SH-SY5Y (cell line): ENCODE measurements around the gene SLC16A13.

Experiments
- GATA2 ChIP-seq: IDR thresholded peaks from 2 replicates; pipeline ENCODE4 v1.6.1; 2011; ENCODE audit warnings: mild to moderate bottlenecking, low read depth, low read length
- GATA3 ChIP-seq: IDR thresholded peaks from 2 replicates; pipeline ENCODE4 v1.6.1; 2011; ENCODE audit warnings: low read depth, mild to moderate bottlenecking, low read length, moderate library complexity

Gene SLC16A13

DNA sequence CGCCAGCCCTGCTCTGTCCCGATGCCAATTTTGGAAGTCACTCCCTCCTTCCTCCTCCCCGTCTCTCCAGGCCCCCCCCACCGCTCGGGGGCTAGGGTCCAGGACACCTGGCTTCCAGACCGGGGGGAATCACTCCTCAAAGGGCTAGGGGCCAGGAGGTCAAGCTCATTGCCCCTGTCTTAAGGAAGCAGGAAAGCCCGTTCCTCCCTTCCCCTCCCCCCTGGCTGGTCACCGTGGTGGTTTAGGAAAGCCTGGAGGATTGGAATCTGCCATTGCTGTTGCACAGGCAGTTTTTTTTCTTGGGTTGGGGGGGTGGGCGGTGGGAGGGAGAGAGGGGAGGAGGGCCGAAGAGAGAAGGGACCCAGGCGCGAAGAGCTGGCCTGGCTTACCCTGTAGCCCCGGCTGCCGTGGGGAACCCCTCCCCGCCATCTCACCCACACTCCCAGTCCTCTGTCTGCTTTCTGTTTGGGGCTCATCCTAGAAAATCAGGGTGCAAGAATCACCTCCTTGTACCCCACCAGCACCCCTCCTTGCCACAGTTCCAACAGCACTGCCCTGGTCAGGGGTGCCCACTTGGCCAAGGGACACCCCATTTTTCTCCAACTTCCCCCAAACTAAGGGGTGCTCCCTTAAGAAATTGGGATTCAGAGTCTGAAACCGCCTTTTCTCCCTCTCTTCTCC lies 15.8 kb upstream of the SLC16A13 start:
- TF ChIP-seq GATA3 (no peak), GATA2 (no peak)

DNA sequence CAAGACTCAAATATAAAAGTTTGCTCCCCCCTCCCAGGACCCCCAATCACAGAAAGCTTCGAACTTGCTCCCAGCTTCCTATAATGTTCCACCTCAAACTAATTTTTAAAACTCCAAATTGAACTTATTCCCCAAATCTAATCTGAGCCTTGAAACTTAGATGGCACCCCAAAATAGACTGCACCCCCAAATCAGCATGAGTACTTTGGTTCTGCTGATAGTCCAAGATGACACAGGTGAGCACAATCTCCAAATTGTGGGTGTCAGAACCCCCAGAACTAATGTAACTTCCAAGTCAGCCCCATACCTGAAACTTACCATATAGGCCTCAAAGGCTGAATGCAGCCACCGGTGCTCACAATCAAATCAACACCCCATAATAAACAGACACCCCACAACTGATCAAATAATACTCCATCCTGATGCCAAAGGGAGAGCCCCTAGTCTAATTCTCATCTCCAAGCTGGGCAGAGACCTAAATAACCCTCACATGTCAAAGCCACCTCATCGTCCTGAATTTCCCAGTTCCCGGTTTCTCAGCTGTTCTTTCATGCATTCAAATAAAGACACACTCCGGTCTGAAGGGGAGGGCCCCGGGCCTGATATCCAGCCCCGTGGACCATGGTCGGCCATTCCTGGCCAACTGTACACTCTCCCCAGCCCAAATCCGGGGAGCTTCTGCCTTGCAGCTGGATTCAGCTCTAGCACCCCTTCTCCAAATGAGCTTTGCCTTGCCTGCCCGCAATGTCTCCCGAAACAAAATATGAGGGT lies 14.7 kb upstream of the SLC16A13 start:
- TF ChIP-seq GATA3, result no peak

DNA sequence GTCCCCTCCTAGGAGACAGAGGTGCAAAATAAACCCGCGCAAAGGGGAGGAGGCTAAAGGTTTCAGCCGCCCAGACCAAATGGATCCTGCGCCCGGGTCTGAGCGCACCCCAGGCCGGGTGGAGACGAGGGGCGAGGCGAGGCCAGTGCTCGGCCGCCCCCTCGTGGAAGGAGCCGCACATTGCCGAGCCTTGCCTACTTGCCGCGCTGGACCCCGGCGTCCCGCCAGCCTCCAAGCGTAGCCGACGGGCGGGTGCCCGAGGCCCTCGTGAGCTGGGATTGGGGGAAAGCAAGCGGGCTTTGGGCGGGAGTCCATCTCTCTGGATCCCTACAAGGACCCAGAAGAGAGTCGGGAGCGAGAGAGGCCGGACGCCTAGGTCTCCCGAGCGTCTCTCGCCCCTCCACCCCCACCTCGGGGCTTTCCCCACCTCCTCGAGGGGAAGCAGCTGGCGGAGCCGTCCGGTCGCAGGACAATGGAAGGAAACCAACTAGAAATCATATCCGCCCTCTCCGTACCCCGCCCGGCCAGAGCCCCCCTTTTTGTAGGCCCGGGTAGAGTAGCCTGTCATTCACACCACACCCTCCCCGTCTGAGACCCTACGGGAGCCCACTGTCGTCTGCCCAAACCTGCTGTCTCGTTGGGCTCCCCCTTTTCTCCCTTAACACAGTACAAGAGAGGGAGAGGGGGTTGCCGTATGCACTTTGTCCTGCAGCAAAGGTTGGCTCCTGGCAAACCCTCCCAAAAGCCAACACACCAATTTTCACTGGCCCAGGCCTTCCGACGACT lies 13.6 kb upstream of the SLC16A13 start:
- TF ChIP-seq GATA3 (no peak), GATA2 (no peak)

DNA sequence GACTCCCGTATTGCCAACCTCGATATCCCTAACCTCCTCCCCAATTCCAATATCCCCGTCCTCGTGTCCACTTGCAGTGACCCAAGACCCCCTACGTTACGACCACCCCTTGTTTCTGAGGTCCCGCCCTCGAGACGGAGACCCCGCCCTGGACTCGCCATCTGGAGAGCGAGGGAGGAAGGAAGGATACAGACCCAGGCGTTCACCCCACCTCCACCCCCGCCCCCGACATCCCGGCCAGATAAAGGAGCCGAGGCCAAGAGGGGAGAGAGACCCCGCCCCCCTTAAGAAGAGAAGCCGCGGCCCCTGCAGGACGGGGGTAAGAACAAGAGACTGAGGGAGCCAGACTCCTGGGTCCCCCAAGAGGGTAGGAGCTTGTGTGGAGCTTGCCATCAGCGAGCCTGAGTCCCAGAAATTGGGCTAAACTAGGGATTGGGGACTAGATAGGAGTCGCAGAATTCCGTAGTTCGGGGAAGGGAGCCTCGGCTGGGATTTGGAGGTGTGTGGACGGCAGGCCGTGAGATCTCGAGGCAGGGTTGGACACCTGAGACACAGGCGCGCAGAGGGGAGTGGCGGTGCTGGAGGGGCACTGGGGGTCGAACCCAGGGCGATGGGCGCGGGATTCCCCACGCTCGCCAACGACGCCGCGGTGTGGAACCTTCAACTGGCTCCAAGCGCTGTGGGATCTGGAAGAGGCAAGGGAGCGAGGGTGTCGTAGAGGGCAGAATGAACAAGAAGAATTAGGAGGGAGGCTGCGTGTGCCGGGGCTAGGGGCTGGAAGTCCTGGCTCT lies 12.8 kb upstream of the SLC16A13 start, which contains the start of gene BCL6B:
TSS of gene BCL6B (plus strand) at position 270 of the 791 bp plus-strand sequence. CDS start 622 bp downstream, outside the sequence.
- TF ChIP-seq GATA3 (no peak), GATA2 (no peak)

DNA sequence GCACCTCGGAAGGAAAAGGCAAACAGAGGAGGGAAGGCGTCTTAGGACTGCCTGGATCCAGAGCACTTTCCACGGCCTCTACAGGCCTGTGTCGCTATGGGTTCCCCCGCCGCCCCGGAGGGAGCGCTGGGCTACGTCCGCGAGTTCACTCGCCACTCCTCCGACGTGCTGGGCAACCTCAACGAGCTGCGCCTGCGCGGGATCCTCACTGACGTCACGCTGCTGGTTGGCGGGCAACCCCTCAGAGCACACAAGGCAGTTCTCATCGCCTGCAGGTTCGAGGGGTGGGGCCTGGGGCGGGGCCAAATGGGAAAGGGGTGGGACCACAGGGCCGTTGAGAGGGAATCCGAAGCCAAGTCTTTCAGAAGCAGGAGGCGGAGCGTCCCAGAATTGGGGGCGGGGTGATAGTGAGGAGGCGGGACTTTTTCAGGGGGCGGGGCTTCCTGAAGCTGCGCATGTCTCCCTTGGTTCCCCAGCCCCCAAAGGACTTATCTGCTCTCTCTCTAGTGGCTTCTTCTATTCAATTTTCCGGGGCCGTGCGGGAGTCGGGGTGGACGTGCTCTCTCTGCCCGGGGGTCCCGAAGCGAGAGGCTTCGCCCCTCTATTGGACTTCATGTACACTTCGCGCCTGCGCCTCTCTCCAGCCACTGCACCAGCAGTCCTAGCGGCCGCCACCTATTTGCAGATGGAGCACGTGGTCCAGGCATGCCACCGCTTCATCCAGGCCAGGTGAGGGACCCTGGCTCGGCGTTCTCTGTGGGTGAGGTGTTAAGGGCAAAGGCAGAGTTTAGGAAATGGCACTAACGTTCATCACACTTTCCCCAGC lies 12.0 kb upstream of the SLC16A13 start:
- TF ChIP-seq GATA2 (no peak), GATA3 (no peak)

DNA sequence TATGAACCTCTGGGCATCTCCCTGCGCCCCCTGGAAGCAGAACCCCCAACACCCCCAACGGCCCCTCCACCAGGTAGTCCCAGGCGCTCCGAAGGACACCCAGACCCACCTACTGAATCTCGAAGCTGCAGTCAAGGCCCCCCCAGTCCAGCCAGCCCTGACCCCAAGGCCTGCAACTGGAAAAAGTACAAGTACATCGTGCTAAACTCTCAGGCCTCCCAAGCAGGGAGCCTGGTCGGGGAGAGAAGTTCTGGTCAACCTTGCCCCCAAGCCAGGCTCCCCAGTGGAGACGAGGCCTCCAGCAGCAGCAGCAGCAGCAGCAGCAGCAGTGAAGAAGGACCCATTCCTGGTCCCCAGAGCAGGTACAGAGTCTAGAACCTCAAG lies 11.4 kb upstream of the SLC16A13 start:
- TF ChIP-seq GATA3, result no peak
- TF ChIP-seq GATA2, result no peak

DNA sequence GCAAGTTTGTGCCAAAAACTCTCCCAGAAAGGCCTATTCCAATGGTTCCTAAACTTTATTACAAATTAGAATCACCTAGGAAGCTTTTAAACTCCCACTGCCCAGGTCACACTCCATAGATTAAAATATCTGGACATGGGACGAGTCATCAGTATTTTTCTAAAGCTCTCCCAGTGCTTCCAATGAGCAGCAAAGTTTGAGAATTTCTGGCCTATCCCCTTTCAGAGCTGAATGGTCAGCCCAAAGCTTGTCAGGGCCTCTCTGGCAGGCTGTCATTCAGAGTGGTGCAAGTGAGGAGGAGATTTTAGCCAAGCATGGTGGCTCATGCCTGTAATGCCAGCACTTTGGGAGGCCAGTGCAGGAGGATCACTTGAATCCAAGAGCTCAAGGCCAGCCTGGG lies 10.6 kb upstream of the SLC16A13 start:
- TF ChIP-seq GATA3, result no peak
- no peak for TF ChIP-seq GATA2

DNA sequence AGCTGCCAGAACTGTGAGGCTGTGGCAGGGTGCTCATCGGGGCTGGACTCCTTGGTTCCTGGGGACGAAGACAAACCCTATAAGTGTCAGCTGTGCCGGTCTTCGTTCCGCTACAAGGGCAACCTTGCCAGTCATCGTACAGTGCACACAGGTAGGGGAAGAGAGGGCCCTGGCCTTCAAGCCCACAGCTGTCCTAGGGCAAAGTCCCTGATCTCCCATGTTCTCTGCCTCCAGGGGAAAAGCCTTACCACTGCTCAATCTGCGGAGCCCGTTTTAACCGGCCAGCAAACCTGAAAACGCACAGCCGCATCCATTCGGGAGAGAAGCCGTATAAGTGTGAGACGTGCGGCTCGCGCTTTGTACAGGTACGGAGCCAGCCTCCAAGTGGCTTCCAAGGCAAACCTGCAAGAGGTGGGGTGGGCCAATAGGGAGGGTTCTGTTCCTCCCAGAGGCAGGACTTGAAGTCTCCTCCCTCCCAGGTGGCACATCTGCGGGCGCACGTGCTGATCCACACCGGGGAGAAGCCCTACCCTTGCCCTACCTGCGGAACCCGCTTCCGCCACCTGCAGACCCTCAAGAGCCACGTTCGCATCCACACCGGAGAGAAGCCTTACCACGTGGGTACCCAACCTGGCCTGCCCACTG lies 9.2 kb upstream of the SLC16A13 start:
- TF ChIP-seq GATA2, result no peak
- no peak for TF ChIP-seq GATA3

DNA sequence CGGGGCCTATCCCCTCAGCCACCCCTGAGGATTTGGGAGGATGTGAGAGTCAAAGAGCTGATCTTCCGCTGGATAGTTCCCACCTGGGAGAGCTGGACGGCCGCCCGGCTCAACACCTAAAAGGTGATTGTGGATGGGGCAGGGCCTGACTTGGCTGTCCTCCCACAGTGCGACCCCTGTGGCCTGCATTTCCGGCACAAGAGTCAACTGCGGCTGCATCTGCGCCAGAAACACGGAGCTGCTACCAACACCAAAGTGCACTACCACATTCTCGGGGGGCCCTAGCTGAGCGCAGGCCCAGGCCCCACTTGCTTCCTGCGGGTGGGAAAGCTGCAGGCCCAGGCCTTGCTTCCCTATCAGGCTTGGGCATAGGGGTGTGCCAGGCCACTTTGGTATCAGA lies 8.5 kb upstream of the SLC16A13 start:
- TF ChIP-seq GATA3, result no peak
- no peak for TF ChIP-seq GATA2

DNA sequence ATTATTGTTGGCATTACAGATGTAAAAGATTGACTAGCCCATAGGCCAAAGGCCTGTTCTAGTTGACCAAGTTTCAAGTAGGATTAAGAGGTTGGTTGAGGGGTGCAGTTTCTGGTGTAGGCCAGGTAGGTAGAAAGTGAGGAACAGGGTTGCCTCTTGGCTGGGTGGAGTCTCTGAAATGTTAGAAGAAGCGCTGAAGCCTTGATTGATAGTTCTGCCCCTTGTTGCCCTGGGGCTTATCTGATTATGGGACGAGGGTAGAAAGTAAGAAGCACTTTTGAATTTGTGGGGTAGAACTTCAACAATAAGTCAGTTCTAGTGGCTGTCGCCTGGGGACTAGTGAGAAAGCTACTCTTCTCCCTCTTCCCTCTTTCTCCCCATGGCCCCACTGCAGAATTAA lies 6.7 kb upstream of the SLC16A13 start:
- TF ChIP-seq GATA2 (no peak), GATA3 (no peak)

DNA sequence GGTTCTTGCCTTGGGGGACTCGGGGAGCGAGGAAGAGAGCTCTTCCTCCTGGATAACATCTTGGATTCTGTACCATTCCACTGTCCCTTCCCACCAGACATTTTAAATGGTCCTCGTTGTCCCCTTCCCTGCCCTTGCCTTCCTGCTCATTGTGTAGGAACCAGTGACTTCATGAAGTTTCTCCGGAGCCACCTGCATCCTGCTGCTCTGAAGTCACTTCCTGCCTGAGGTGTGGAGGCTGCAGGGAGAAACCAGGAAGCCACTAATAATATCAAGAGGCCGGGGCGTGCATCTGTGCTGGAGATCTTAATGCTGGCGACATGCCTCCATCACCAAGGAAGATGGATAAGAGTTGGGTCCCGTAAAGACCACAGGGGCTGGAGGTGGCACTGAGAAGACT lies 6.2 kb upstream of the SLC16A13 start:
- TF ChIP-seq GATA3 (no peak), GATA2 (no peak)

DNA sequence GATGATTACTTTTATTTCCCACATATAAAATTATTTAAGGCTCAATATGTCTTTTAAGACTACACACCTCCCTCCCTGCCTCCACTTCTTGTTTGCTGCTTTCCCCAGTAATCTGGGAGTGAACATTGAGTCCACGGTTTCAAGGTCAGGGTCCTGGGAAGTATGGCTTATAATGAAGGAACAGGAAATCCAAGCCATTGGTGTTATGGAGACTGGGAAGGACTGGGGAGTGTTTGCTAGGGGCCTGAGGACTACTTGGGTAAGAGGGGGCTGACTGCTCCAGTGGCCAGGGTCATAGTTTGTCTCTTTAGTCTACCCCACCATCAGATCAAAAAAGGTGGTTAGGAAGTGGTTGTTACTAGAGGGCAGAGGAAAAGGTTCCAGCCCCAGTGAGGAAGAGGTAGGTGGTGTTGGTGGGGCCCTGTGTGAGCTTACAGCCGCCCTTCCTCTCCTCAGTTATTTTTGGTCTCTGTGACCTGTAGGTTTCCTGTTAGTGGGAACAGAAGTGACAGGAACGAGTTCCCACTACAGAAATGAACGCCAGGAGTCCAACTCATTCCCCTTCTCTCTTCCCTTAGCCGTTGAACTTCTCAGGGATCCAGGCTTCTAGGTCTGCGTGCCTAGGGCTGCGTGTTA lies 742 bp upstream of the SLC16A13 start:
- no peak for TF ChIP-seq GATA3
- TF ChIP-seq GATA2, result no peak
